8988T (cell line): ENCODE results near the gene FHOD3.
A peak's percentile ranks its signal among the peaks of the same experiment; 100 is the strongest.

Experiments used
- DNase-seq: peaks from one replicate; pipeline ENCODE4 v3.0.0; 2011

FHOD3 gene

GRCh38 chr18:36323421-36323820, 25.9 kb downstream of the FHOD3 start:
- no peak for DNase-seq

- no peak for DNase-seq
Observed at GRCh38 chr18:36325846-36326245, 28.3 kb downstream of the FHOD3 start.

GRCh38 chr18:36326771-36327170, 29.3 kb downstream of the FHOD3 start:
- no peak for DNase-seq

GRCh38 chr18:36327352-36328316, 30.1 kb downstream of the FHOD3 start:
- DNase-seq, result no peak

DNA sequence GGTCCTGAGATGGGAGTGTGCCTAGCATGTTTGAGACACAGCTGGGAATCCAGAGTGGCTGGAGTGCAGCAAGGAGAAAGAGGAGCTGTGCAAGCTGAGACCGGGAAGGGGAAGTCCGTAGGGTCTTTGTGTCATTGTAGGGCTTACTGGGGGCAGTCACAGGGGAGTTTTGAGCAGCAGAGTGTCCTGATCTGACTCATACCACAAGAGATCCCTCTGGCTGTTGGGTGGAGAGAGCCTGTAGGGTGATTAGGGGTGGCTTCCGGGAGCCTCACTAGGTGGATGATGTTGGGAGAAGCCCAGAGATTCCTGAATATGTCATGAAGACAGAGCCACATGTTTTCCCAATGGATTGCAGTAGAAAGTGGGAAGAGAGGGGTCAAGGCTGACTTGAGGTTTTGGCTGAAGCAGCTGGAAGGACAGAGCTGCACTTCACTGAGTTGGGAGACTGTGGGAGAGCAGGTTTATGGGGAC, 30.9 kb downstream of the FHOD3 start:
- DNase-seq, result no peak

DNA sequence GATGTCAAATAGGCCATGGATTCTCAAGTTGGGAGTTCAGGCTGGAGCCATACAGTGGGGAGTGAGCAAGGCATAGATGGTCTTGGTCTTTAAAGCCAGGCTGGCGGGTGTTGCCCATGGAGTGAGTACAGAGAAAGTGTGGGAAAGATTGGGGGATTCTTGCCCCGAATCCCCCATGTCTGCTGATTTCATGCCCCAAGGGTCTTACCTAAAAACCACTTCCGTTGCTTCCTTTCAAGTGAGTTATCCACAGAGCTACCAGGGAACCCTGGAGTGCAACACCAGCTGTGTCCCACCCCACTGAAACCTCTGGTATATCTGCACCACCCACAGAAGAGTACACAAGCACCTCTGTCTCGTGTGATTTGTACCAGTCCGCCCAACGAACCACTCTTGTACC, 31.4 kb downstream of the FHOD3 start:
- no peak for DNase-seq

- DNase-seq, result no peak
Observed at GRCh38 chr18:36329684-36330434, 32.3 kb downstream of the FHOD3 start.

DNA sequence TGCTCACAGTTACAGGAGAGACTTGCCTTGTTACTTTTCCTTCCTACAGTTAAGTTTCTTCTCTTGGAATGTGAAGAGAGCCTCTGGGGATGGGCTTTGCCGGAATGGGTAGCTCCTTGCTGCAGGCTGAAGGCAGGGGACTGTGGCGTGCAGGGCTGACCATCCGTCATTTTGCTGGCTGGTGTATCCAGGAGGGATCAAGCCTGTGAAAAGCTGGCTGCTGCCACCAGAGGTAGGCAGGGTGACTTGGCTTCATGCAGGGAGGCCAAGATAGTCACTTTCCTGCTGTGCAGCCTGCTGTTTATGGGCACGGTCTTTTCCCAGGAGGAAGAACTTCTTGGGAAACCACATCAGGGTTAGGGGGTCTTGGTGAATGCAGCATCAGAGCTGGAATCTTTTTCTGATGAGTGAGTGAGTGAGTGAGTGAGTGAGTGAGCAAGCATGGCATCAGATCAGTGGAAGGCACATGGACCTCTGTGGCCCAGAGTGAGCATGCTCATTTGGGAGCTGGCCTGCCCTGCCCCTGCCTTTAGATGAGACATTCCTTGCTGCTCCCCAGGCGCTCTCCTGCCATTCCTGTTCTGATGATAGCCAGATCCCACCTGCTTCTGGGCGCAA, 33.0 kb downstream of the FHOD3 start:
- DNase-seq, result no peak

DNA sequence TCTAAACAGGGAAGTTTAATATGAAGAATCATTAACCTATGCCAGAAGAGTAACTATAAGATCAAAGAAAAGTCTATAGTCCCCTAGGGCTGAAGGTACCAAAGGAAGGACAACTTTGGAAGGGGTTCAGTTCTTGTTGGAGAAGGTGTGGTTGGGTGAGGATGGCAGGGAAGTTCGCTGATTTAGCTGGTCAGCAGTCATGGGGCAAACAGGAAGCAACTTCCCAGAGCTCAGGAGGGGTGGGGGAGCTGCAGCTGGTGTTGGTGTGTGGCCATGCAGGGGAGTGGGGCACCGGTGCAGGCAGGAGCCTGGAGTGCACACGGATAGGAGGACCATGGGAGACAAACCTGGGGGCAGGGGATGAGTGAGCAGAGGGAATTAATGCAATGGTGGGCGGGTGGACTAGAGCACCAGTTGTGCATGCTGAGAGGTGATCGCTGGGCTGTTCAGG, 34.0 kb downstream of the FHOD3 start:
- no peak for DNase-seq

- DNase-seq, result no peak
Observed at GRCh38 chr18:36333414-36333813, 35.9 kb downstream of the FHOD3 start.

DNA sequence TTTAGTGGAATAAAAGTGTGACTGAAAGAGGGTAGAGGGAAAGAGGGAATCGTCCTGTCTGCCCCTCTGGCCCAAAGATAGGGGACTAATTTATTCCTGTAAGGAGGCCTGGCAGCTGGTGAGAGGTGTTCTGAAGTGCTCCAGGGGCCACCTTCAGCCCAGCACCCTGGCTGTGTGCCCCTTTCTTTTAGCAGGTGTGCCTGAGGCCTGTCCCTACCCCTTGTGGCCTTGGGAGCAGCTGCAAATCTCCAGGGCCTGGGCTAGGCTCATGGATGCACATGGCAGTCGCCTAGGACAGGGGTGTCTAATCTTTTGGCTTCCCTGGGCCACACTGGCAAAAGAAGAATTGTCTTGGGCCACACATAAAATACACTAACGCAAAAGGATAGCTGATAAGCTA, 37.3 kb downstream of the FHOD3 start:
- no peak for DNase-seq

DNA sequence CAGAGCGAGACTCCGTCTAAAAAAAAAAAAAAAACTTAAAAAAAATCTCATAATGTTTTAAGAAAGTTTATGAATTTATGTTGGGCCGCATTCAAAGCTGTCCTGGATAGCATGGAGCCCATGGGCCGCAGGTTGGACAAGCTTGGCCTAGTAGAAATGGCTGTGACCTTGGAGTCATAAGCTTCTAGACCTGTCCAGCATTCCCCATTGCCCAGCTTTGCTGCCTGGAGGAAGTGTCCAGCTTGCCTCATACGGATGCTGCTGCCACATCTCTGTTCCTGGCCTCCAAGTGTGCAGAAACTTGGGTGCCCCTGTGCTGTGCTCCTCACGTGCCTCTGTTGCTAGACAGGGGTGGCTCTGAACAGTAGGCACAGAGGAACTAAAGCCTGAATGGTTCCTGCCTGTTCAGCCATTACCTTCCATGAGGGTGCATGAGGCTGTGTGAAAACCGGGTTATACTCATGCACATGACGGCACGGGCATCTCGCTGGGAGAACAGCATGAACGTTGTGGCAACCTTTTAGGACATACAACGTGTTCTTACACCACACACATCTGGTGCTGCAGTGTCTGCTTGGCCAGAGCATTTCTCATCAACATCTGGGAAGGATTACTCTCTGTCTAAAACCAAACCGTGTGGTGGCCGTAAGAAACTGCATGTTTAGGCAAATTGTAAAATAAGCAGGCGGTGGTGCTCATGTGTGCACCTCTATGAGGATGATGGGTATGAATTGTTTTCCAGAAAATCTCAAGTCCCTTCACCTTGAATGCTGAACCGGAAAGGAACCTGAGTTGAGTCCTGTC, 38.2 kb downstream of the FHOD3 start:
- no peak for DNase-seq

DNA sequence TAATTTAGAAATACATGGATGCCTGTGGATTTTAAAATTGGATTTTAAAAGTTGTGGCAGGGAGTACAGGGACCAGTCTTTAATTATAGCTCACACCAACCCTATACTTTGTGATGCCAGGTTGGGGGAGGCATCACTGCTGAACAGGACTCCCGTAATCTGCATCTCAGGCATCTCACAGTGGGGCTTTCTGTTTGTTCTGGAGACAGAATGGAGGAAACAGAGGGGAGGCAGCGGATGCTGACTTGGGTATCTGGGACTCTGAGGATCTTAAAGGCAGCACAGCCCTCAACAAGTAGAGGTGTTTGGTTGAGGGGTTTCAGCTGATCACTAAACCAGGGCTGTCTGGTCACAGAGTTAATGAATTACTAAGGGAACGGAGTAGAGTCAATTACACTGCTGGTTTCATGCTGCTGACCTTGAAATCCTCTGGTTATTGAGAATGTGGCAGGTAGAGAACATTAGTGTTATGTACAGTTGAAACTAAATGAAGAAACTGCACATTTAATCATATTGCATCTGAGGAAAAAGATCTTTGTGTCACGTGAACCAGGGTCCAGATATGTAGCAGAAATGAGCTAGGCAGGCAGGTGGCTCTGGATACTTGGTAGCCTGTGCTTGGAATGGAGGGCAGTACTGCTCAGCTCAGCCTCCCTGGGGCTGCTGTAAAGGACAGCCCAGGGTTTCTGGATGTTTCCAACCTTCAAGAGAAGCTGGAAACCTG, 40.3 kb downstream of the FHOD3 start:
- DNase-seq, result no peak

DNA sequence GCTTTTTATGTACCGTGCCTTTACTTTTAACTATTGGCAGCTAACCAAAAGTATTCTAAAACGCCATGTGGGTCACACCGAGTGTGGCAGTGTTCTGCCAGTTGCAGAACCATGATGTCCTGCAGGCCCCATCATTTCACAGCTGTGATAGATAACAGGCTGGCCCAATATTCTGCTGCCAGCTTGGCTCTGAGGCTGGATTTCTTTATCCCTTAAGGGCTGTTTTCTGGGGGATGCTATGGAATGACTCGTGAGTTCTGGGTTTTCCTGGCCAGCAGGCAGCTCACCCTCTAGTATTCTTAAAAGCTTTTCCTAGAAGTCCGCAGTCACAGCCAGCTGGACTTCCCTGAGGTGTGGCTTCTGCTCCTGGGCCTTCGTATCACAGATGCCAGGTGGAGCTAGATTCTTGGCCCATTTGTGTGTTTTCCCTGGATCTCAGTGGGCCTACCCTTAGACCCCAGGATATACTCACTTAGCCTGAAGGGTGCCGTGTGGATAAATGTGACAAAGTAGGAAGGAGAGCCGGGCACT, 41.0 kb downstream of the FHOD3 start:
- DNase-seq, result no peak

GRCh38 chr18:36340246-36340645, 42.7 kb downstream of the FHOD3 start:
- no peak for DNase-seq

DNA sequence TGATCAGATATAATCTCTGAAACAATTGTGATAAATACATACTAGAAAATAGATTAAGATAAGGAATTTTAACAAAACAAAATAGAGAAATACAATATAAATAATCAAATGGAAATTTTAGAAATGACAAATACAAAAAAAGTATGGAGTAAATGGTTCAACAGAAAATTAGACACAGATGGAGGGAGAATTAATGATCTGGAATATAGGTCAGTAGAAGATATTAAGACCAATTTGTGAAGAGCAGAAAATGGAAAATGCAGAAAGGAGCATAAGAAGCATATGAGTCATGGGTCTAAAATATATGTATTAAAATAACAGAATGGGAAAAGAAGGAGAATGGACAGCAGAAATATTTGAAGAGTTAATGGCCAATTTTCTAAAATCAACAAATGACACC, 44.4 kb downstream of the FHOD3 start:
- no peak for DNase-seq

DNA sequence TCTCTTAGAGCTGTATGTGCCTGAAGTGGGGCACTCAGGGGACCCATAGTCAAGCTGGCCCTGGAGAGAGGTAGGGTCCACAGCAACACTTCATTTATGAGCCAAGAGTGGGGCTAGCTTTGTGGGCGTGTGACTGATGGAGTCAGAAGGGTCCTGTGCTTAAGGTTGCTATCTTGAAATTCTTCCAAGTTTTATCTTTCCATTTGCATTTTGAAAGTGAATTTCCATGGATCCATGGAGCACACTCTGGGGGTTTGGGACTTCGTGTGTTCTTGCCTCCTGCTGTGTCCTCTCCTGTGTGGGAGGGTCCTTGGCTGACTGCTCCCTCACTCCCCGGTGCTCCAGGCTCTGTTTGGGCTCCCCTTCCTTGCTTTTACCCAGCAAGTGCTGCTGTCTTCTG, 50.8 kb downstream of the FHOD3 start:
- DNase-seq, result no peak

- no peak for DNase-seq
Observed at GRCh38 chr18:36348971-36349417, 51.5 kb downstream of the FHOD3 start.

DNA sequence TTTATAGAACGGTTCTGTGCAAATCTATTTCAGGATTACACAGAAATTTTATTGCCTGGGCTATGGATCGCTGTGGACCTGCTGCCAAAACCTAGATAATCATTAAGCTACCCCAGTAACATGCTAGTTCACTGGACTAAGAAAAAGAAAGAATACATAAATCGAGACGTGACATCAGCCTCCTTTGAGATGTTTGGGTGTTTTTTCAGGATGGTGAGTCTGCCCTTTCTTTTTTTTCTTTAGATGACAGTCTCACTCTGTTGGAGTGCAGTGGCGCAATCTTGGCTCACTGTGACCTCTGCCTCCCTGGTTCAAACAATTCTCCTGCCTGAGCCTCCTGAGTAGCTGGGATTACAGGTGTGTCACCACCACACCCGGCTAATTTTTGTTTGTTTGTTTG, 52.0 kb downstream of the FHOD3 start:
- DNase-seq, result no peak

GRCh38 chr18:36350251-36350651, 52.7 kb downstream of the FHOD3 start:
- DNase-seq, result peak; percentile 31

DNA sequence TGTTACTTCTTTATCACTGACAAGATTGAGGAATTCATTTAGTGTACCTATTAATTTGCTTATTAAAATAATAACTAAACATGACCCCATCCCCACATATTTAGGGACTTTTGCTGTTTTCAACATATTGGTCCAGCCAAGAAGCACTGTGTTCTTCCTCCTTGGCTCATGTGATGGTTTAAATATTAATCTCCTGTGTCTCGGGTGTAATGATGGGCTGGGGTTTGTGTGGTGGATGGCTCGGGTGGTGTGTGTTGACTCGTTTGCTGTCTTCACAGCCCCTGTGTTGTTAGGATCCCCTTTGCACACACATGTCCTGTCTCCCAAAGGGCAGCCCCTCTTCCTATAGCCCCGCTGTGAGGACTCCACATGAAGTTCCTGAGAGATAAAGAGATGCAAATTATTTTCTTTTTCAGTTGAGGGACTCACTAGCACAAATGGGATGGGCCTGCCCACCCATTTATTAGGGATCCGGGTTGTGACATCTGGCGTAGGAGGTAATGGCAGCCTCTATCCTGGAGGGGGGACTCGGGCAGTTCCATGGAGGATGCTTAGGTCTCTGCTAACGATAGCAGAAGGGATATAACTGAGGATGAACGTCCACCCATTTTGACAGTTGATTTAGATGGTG, 53.4 kb downstream of the FHOD3 start:
- no peak for DNase-seq
